HL-60/S4 treated with phorbol 12-myristate 13-acetate at 8.2 ng/mL for 4 days and 3 days (cell line): ENCODE results near the gene RASSF4.

ENCODE experiments used
- in situ Hi-C: fragments of 300-500 bp; cut with MboI; formaldehyde crosslinking; loops from 2 replicates; pipeline ENCODE4 v1.15.0; 2022; ENCODE audit warnings: low sequenced_read_pairs

RASSF4 gene, protein sequence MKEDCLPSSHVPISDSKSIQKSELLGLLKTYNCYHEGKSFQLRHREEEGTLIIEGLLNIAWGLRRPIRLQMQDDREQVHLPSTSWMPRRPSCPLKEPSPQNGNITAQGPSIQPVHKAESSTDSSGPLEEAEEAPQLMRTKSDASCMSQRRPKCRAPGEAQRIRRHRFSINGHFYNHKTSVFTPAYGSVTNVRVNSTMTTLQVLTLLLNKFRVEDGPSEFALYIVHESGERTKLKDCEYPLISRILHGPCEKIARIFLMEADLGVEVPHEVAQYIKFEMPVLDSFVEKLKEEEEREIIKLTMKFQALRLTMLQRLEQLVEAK

DNA sequence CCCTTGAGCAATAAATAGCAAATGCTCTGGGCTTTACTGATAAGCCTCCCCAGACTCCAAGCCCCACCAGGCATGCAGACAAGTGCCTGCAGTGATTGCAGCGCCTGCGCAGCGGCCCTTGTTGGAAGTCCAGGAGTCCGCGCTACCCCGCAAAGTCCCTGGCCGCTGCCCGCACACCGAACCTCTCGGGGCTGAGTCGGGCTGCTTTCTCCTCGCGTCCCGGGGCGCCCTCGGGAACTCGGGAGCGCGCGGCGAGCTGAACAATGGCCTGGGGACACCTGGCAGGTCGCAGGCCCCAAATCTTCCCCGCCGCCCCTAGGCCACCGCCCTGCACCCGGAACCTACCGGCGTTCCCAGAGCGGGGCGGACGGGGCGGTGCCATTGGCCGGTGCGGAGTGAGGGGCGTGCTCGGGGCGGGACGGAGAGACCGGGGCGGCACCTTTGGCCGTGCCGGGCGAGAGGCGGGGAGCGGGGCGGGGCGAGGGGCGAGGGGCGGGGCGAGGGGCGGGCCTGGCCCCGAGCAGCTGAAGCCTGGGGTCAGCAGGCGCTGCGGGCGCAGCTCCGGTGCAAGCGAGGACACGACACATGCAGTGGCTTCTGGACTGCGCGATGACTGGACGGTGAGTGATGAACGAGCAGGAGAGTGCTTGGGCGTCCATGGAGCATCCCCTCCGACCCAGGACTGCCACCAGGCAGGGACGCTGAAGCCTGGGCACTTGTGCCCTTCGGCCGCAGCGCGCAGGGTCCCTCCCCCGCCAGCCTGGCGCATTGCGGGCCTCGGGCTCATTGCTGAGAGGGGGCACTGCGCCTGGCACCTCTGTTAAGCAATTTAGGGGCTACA lies at the start of gene RASSF4:
Gene RASSF4, plus strand, starts transcription at position 556 of the 841 bp plus-strand sequence. CDS start 10,401 bp downstream, outside the sequence.
- in situ Hi-C loops: no loop called here

DNA sequence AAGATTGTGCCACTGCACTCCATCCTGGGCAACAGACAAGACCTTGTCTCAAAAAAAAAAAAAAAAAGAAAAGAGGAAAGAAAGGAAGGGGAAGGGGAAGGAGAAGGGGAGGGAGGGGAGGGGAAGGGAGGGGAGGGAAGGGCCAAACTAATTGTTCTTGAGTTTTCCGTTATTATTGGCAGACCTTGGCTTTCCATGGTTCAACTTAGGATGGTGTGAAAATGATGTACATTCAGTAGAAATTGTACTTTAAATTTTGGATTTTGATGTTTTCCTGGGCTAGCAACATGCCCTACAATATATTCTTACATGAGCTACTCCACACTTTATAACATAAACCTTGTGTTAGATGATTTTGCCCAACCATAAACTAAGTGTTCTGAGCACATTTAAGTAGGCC lies 49.7 kb upstream of the RASSF4 start:
- in situ Hi-C loops: no loop called here

DNA sequence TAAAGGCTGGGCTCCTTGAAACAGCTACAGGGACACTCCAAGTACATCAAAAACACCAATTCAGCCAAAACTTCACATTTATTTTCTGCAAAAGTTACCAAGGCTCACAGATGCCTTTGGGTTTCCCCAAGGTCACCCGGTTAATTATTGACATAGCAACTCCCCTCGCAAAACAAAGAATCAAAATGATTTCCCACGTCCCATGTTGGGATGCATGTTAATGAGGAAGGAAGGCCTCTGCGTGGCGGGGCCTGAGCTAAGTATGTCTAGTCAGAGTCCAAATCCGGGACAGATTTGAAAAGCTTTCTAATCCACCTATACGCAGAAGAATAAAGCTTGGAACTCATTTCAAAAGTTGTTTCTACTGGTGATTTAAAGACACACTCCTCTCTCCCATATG lies 49.0 kb upstream of the RASSF4 start:
- in situ Hi-C loops: no loop called here

DNA sequence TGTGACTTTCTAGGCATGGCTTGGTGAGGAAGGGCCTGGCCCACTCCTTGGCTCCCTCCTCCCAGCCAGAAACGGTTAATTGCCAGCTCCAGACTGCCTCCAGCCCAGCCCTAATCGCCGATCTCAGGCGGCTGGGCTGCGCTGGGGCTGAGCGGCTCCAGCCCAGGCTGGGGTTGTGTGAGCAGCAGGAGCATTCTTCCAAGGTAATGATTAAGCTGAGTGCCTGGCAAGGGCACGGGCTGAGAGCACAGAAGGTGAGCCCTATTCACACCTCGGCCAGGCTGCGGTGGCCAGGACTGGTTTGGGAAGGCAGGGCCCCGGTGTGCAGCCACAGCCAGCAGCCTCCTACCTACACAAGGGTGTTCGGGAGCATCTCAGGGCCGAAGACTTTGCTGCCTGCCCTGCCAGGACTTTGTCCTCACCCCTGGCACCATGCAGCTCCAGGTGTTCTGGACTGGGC lies 48.5 kb upstream of the RASSF4 start, which contains the start of gene TMEM72:
Gene TMEM72, plus strand, starts transcription at position 257 of the 460 bp plus-strand sequence. Its CDS starts 176 bp downstream, at position 433.
- in situ Hi-C loops: no loop called here

DNA sequence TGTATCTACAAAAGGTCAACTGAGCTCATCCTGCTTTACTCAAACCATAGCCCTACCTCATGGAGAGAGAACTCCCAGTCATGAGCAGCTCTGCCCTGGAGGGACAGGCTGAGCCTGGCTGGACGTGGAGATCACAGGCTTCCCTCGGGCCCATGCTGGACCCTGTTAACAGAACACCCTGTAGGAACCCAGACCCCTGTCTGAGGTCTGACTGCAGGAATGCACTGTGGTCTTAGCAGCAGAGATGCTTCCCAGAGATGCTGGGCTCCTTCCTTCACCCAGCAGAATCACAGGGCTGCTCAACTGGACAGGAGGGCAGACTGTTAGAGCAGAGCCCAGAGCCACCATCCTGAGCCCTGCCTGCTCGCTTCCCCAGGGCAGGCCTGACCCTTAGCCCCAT lies 47.7 kb upstream of the RASSF4 start:
- in situ Hi-C loops: no loop called here

DNA sequence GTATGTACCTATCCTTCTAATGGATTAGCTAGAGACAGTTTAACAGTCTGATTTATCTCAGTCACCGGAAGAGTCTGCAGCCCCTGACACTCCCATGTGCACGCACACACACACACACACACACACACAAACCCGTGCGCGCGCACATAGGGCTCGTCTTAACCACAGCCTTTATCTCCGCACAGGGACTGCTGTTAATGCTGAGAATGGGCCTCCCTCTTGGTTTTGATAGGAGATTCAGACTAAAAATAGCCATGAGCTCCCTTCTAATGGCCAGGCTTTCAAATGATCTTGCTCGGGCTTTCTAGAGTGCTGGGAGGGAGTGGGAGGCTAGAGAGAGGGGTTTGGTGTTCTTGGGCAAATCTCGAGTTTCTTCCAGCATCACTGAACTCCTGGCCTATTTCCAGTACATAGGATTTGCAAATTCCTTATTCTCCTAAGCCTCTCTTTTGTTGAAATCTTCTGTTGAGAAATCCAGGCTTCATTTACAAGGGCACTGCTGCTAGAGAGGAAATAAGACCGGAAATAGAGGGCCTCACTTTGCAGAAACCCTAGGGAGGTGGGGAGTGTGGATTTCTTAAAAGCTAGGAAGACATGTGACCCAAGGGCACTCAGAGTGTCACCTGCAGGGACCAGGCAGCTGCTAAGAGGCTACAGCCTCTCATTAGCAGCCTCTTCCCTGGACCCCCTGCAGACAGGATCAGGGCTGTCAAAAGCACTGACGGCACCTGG lies 46.1 kb upstream of the RASSF4 start:
- in situ Hi-C loops: no loop called here

DNA sequence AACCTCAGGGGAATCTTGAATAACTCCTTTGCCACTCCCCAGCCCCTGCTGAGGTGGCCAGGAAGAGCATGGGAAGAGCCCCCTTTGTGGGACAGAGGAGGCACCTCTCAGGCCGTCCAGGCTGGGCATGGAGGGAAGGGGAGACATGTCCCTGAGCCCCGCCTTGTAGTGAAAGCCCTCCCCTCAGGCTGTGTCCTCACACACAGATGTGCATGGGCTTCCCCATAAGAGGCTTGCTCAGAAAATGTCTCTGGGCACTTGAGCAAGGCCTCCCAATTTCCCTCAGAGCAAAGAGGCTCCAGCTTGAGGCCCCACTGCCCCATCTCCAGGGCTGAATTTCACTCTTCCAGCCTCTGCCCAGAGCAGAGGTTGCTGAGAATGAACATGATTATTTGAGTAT lies 44.7 kb upstream of the RASSF4 start:
- in situ Hi-C loops: no loop called here

DNA sequence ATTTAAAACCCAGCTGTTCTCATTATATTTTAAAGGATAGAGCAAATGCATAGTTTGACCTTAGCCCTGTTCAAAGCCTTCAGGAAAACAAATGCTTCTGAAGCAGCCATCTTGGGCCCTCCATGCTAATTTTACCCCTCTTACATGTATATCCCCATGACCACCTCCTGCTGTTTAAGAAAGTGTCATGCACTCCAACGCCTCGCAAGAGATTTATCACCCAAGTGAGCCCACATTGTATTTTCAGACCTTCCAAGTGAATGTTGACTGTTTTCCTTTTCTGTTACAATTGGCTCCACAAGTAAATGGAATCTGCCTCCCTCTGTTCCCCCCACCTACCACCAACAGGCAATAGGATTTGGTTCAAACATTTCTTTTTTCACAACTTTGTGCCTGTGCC lies 43.2 kb upstream of the RASSF4 start:
- in situ Hi-C loops: no loop called here

DNA sequence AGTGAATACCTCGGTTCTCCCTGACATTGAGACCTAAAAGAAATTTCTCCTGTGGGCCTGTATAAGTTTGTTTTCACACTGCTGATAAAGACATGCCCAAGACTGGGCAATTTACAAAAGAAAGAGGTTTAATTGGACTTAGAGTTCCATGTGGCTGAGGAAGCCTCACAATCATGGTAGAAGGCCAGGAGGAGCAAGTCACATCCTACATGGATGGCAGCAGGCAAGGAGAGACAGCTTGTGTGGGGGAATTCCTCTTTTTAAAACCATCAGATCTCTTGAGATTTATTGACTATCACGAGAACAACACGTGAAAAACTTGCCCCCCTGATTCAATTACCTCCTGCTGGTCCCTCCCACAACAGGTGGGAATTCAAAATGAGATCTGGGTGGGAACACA lies 41.8 kb upstream of the RASSF4 start:
- in situ Hi-C loops: no loop called here

DNA sequence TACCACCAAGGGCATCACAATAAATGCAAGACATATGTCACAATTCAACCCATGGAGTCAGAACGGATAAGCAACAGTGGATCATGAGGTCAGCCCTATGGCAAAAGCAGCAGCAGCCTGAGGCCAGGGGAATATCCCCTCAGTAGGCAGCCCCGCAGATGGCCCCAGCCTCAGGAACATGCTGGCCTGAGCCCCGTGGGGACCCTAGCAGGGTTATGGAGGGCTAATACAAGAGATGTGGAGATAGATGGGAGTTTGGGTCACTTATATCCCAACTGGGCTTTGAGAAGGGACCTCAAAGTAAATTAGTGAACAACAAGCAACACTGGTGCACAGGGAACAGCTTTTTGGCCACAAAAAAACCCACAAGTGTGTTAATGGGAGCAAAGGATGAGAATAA lies 39.4 kb upstream of the RASSF4 start:
- in situ Hi-C loops: no loop called here

DNA sequence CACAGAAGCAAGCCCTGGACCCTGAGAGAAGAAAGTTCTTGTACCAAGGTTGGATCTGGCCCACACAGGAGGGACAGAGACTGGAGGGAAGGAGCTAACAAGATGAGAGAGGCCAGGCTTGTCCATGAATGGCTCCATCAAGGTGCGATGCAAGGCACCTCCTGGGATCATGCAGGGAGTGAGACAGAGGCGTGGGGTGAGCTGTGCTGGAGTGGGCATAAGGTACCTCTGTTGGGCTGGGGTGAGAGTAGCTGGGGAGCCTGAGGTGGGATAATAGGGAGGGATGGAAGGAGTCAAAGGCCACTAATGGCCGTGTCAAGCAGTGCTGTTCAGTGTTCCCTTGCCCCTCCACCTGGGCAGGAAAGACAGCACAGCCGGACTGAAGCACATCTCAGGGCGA lies 38.5 kb upstream of the RASSF4 start:
- in situ Hi-C loops: no loop called here

DNA sequence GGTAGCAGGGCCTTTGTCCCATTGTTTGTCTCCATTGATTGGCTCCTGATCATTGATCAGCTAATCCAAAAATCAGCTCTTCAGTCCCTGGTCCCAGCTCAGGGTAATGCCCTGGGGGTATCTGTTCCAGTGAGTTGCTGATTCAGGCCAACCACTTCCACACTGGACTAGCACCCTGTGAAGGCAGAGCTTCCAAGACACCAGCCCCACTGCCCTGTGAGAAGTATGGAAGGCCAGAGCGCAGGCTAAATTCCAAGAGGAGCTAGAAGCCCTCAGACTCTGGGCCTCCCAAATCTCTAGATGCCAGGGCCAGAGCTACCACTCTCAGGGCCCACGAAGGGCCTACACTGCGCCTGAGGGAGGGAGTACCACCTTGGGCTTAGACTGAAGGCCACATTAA lies 38.1 kb upstream of the RASSF4 start:
- in situ Hi-C loops: no loop called here

DNA sequence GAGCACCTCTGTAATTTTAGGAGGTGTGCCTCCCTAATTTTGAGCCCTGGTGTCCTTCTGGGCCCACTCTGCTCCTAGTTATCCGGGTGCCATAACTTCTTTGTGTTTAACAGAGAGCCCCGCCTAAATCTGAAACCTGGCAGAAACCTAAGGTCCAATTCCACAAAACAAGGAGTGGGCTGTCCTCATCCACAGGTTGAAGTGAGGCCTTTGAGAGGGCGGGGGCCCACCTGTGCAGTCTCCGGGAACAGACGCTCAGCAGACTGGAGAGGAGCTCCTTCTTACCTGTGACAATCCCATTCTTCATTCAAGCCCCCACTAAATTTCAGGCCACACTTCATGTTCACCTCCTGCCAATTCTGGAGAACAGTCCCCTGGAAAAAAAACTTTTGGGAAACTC lies 37.6 kb upstream of the RASSF4 start:
- in situ Hi-C loops: no loop called here

DNA sequence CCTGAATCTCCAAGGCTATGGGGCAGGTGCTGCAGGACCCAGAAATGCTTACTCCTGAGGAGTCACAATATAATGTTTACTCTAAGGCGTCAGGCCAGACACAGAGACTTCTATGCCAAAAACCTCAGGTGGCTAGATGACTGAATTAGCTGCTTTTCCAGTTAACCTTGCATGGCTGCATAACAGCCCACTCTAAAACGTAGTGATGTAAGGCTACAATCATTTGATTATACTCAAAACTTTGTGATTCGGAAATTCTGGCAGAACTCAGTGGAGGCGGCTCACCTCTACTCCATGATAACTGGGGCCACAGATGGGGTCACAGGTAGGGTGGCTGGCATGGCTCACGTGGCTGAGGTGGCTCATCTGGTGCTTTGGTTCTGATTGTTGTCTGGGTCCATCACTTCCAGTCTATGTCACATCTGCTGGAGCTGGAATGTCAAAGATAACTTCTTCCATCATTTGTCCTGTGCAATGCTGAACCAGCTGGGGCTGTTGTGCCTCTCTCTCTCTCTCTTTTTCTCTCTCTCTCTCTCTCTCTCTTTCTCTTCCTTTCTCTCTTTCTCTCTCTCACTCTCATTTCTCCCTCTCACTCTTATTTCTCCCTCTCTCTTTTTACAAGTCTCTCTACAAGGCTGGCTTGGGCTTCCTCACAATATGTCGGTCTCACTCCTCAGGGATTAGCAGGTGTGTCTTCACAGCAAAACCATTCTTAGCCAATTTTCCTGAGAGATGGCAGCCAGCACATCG lies 36.6 kb upstream of the RASSF4 start:
- in situ Hi-C loops: no loop called here

DNA sequence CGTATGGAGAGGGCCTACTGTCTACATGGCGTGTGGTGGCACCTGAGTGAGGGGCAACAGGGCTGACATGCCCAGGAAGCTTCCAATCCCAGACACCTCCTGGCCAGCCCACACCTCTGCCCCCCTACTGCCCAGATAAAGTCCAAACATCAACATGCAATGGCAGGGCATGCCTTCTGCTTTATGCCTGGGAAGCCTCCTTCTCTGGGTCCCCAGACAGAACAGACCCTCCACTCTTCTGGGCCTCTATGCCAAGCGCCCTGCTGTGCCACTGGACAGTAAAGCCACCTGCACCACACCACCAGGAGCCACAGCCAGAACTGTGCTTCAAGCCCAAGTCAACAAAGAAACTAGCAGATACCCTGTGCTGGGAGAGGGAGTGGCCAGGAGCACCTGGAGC lies 36.0 kb upstream of the RASSF4 start:
- in situ Hi-C loops: no loop called here

DNA sequence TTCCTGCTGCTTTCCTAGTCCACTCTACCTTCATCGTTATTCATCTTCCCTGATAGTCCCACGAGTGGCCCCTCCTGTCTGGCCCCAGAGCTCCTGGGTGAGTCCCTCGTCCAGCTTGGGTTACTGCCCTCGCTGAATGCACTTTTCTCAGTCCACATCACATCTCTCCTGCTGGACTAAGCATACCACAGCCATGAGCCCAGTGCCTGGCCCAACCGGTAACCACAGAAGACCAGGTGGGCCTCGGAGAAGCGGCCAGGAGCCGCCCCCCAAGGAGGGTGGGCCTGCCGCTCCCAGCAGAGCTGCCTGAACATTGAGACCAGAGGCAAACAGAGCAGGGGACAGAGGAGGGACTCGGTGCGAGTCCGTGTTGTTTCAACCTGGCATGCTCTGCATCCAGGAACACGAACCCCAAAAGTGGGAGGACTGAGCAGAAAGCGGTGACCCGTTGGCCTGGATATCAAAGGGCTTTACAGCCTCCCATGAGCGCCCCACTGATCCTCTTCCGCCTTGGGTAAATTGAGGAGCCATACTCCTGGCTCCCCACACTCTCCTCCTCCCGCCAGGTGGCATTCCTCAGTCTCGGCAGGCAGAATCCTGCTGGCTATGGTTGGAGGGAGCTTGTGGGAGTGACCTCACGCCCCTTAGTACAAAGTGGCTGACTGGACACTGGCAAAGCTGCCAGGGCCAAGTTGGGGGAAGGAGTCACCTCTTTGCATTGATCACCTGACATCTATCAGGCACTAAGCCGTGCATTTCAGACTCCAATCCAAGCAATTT lies 35.2 kb upstream of the RASSF4 start:
- in situ Hi-C loops: no loop called here

DNA sequence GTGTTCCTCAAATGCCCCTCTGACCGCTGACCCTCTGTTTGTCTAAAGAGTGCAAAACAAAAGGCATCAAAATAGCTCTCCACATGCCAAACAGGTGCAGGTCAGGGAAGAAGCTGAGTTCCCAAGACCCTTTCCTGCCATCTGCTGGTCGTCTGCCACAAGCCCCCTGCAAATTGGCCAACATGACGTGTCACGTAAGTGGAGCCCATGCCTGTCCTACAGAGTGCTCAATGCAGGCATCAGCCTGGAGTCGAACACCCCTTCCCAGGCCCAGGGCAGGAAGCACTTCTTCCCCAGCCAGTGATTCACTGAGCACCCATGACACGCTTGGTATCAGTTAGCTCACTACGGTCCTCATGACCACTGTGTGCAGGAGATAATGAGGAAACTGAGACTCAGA lies 34.4 kb upstream of the RASSF4 start:
- in situ Hi-C loops: no loop called here

DNA sequence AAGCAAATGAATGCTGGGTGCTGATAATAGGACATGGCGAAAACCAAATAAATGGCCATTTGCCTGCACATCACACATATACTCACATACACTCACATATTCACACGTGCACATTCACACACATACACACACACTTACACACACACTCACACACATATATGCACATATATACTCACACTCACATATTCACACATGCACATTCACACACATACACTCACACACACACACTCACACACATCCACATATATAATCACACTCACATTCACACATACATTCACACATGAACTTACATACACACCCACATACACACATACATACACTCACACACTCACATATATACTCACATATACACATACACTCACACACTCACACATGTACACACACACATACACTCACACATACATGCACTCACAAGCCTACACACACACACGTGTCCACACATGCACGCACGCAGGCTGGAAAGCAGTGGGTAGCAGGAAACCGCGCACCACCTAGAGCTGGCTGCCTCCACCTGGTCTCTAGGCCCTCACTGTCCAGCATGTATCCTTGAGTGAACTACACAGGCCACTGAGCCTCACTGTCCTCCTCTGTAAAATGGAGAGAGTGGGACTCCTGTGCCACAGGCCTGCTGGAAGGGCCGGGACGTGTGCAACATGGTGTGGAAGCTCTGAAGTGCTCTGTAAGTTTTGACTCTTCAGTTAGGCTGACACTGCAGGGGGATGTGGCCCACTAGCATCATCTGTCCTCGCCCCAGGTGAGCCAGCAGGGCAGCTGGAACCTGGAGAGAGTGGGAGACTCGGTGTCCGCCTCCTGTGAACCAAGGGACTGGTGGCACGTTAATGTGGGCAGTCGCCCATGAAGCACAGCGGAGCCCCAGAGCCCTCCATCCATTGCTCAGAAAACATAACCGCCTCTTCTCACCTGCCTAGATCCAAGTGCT lies 33.5 kb upstream of the RASSF4 start:
- in situ Hi-C loops: no loop called here
